Fibroblast of the aortic adventitia (primary cell): ENCODE results near the gene FRRS1L. TPM values are rescaled to one million over a fixed set of nuclear protein-coding genes. Genes with fewer than 3 reads are reported as not detected.

Experiments
- DNase-seq: peaks from one replicate; pipeline ENCODE4 v3.0.0-alpha.2; 2010; ENCODE audit warnings: low read depth
- H3K4me3 ChIP-seq: 2 replicates; pipeline ENCODE4 v1.5.1; 2011; ENCODE audit warnings: low read depth, mild to moderate bottlenecking, control low read depth, low read length, moderate library complexity
- CTCF ChIP-seq: IDR thresholded peaks from 2 replicates; pipeline ENCODE4 v1.5.1; 2011; ENCODE audit warnings: mild to moderate bottlenecking, low read length, control low read depth, inconsistent platforms; ENCODE audit not compliant: insufficient read depth
- total RNA-seq: library from RNA; depleted of rRNA; stranded (reverse); fragments of >200 nt; gene quantifications from 2 replicates; pipeline ENCODE4 v1.2.3, GENCODE V29; 2012; ENCODE audit warnings: low replicate concordance

FRRS1L gene
- total RNA-seq, 1 donor: 0.18 TPM

GRCh38 chr9:109150925-109151545, 16.0 kb downstream of the FRRS1L start:
- H3K4me3 ChIP-seq: no peak overlapping the region
- TF ChIP-seq CTCF: no peak
- DNase-seq: no peak

GRCh38 chr9:109149722-109150121, 17.3 kb downstream of the FRRS1L start:
- no peak for TF ChIP-seq CTCF
- H3K4me3 ChIP-seq: no peak overlapping the region
- no peak for DNase-seq

- H3K4me3 ChIP-seq: no peak overlapping the region
- TF ChIP-seq CTCF: no peak
- no peak for DNase-seq
Observed at GRCh38 chr9:109149089-109149488, 18.0 kb downstream of the FRRS1L start.

GRCh38 chr9:109145051-109145450, 22.0 kb downstream of the FRRS1L start:
- no peak overlapping the region for H3K4me3 ChIP-seq
- no peak for DNase-seq
- TF ChIP-seq CTCF: no peak

DNA sequence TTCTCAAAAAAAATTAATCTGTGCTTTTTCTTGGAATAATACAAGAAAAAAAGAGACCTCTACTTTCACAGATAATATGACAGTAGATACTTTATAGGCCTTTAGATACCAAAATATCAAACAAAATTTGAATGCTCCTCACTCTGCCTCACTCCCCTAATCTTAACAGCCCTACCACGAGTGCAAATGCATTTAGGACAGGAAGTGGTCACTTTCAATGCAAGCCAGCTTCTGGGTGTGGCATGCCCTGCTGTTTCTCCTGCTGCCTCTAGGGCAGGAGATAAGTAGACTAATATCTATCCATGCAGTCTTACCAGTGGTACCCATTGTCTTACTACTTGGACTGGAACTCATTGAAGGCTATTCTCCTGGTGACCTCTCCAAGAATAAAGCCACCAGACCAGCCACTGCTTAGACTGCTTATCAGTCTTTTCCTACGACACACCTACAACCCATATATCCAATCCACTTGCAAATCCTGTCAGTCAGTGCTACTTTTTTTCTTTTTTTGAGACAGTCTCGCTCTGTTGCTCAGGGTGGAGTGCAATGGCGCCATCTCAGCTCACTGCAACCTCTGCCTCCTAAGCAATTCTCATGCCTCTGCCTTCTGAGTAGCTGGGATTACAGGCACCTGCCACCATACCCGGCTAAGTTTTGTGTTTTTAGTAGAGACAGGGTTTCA, 23.0 kb downstream of the FRRS1L start:
- peak; percentile 30 for TF ChIP-seq CTCF
- no peak overlapping the region for H3K4me3 ChIP-seq
- peak; percentile 10 for DNase-seq

- no peak for DNase-seq
- H3K4me3 ChIP-seq: no peak overlapping the region
- TF ChIP-seq CTCF: no peak
Observed at GRCh38 chr9:109141375-109141774, 25.7 kb downstream of the FRRS1L start.

- TF ChIP-seq CTCF: no peak
- no peak for DNase-seq
- H3K4me3 ChIP-seq: no peak overlapping the region
Observed at GRCh38 chr9:109139851-109140250, 27.2 kb downstream of the FRRS1L start.
